Neural cell (in vitro differentiated cells): ENCODE data around the gene AVL9. TPM values are rescaled to one million over a fixed set of nuclear protein-coding genes. Genes with fewer than 3 reads are reported as not detected.

Source experiments
- H2AFZ ChIP-seq: fragments of 200-600, 300-800 bp; sonication (generic), shearing (Covaris generic); 2 replicates; pipeline ENCODE4 v1.6.0; 2014; ENCODE audit warnings: low read depth, mild to moderate bottlenecking, antibody characterized with exemption, low read length, moderate library complexity
- H3F3A ChIP-seq: fragments of 200-600 bp; shearing (Covaris generic); 2 replicates; pipeline ENCODE4 v1.6.1; 2016; ENCODE audit warnings: mild to moderate bottlenecking, moderate library complexity, mixed read lengths, antibody characterized with exemption, low read length; ENCODE audit not compliant: insufficient read depth, poor library complexity, severe bottlenecking
- H3K27ac ChIP-seq: fragments of 200-600, 300-800 bp; sonication (generic), shearing (Covaris generic); 2 replicates; pipeline ENCODE4 v1.5.1; 2014; ENCODE audit warnings: mild to moderate bottlenecking, low read length, moderate library complexity
- H3K27me3 ChIP-seq: fragments of 300-800, 200-600 bp; sonication (generic), shearing (Covaris generic); 2 replicates; pipeline ENCODE4 v1.6.0; 2014; ENCODE audit warnings: mild to moderate bottlenecking, low read depth, low read length, moderate library complexity; ENCODE audit not compliant: insufficient read depth
- H3K36me3 ChIP-seq: fragments of 300-800, 200-600 bp; sonication (generic), shearing (Covaris generic); 2 replicates; pipeline ENCODE4 v1.5.1; 2014; ENCODE audit warnings: mild to moderate bottlenecking, antibody characterized with exemption, low read length, moderate library complexity; ENCODE audit not compliant: insufficient read depth
- H3K4me2 ChIP-seq: fragments of 300-800, 200-600 bp; sonication (generic), shearing (Covaris generic); 2 replicates; pipeline ENCODE4 v1.6.0; 2014; ENCODE audit warnings: mild to moderate bottlenecking, low read length
- H3K4me3 ChIP-seq: fragments of 300-800, 200-600 bp; sonication (generic), shearing (Covaris generic); 2 replicates; pipeline ENCODE4 v1.5.1; 2014; ENCODE audit warnings: mild to moderate bottlenecking, low read length, moderate library complexity
- H3K79me2 ChIP-seq: fragments of 200-600 bp; shearing (Covaris generic); replicated peaks from 2 replicates; pipeline ENCODE4 v1.6.0; 2014; ENCODE audit warnings: mild to moderate bottlenecking, low read length, moderate library complexity; ENCODE audit not compliant: insufficient read depth
- H3K9ac ChIP-seq: fragments of 300-800, 200-600 bp; sonication (generic), shearing (Covaris generic); 2 replicates; pipeline ENCODE4 v1.6.1; 2016; ENCODE audit warnings: mild to moderate bottlenecking, low read length, mixed read lengths
- H3K9me2 ChIP-seq: fragments of 200-600 bp; shearing (Covaris generic); 2 replicates; pipeline ENCODE4 v1.6.1; 2016; ENCODE audit warnings: mild to moderate bottlenecking, low read length, mixed read lengths; ENCODE audit not compliant: insufficient read depth
- H3K9me3 ChIP-seq: fragments of 200-600, 300-800 bp; sonication (generic), shearing (Covaris generic); 2 replicates; pipeline ENCODE4 v1.6.1; 2016; ENCODE audit warnings: mild to moderate bottlenecking, mixed run types, low read length, moderate library complexity, mixed read lengths
- H4K20me1 ChIP-seq: fragments of 200-600 bp; shearing (Covaris generic); 2 replicates; pipeline ENCODE4 v1.6.1; 2016; ENCODE audit warnings: mild to moderate bottlenecking, mixed run types; ENCODE audit not compliant: insufficient read depth
- EP300 ChIP-seq: fragments of 450-650 bp; conservative IDR thresholded peaks from 2 replicates; pipeline ENCODE4 v1.6.1; 2014; ENCODE audit warnings: antibody characterized with exemption, mild to moderate bottlenecking, moderate library complexity; ENCODE audit not compliant: poor library complexity, severe bottlenecking
- EZH2 ChIP-seq: fragments of 200-600, 300-800 bp; shearing (Covaris generic), sonication (generic); IDR thresholded peaks from 2 replicates; pipeline ENCODE4 v1.6.1; 2014; ENCODE audit warnings: antibody characterized with exemption, low read length, borderline replicate concordance, mild to moderate bottlenecking; ENCODE audit not compliant: insufficient read depth, poor library complexity, severe bottlenecking
- POLR2AphosphoS5 ChIP-seq: IDR thresholded peaks from 2 replicates; pipeline ENCODE4 v1.6.1; 2012
- RAD21 ChIP-seq: fragments of 450-650 bp; conservative IDR thresholded peaks from 2 replicates; pipeline ENCODE4 v1.6.1; 2014; ENCODE audit warnings: antibody characterized with exemption, mild to moderate bottlenecking, moderate library complexity
- SMC3 ChIP-seq: fragments of 450-650 bp; conservative IDR thresholded peaks from 2 replicates; pipeline ENCODE4 v1.6.1; 2014; ENCODE audit warnings: antibody characterized with exemption, mild to moderate bottlenecking, moderate library complexity; ENCODE audit not compliant: poor library complexity
- TAF1 ChIP-seq: IDR thresholded peaks from 2 replicates; pipeline ENCODE4 v1.6.1; 2012; ENCODE audit warnings: low read depth
- polyA plus RNA-seq: library from polyadenylated mRNA; depleted of rRNA; stranded (reverse); fragments of >200 nt; gene quantifications from 2 replicates; pipeline ENCODE4 v1.2.3, GENCODE V29; 2014
- TF ChIP-seq, protein P1 (sequence below): IDR thresholded peaks from 2 replicates; pipeline ENCODE4 v1.6.1; 2012; ENCODE audit warnings: borderline replicate concordance
- TF ChIP-seq, protein P2 (sequence below): fragments of 450-650 bp; IDR thresholded peaks from 2 replicates; pipeline ENCODE4 v1.5.1; 2014; ENCODE audit warnings: antibody characterized with exemption, mild to moderate bottlenecking, moderate library complexity; ENCODE audit not compliant: poor library complexity, severe bottlenecking

AVL9 gene
- polyA plus RNA-seq, 1 donor from 2014 or later, result 47.2 TPM

DNA sequence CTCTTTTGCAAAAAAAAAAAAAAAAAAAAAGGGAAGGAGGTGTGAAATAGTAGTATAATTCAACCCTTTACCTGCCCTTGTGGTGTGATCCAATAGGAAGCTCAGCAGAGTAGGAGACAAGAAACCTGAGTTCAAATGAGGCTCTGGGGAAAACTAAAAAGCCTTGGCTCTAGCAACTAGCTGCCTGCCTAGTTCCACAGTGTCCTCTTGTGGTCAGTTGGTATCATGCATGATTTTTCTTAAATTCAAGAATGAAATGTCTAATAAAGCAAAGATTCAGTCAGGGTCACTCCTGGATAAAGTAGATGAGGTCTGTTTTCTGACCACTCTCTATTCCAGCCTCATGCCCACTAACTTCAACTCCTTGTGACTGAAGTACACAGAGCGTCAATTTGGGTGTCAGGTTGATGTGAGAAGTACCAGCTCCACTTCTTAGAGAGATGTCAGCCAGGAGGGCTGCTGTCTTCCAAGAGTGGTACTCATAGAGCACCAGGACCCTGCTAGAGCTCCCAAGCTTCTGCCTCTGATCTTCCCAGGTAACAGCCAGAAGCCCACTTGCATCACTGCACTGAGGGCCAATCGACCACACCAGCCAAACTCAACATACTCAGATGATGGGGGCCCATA lies 15.6 kb upstream of the AVL9 start:
- Histone ChIP-seq H3K27ac (no peak overlapping the region), H3F3A (no peaks in the 10 kb centered on the region), H3K9me2 (no peaks in the 10 kb centered on the region), H3K9ac (no peak overlapping the region), H3K36me3 (no peaks in the 10 kb centered on the region), H3K9me3 (no peaks in the 10 kb centered on the region), H2AFZ (no peak overlapping the region), H3K4me3 (no peak overlapping the region), H3K27me3 (no peaks in the 10 kb centered on the region), H4K20me1 (no peaks in the 10 kb centered on the region), H3K79me2 (no peaks in the 10 kb centered on the region), H3K4me2 (no peak overlapping the region)
- TF ChIP-seq, protein P1, sequence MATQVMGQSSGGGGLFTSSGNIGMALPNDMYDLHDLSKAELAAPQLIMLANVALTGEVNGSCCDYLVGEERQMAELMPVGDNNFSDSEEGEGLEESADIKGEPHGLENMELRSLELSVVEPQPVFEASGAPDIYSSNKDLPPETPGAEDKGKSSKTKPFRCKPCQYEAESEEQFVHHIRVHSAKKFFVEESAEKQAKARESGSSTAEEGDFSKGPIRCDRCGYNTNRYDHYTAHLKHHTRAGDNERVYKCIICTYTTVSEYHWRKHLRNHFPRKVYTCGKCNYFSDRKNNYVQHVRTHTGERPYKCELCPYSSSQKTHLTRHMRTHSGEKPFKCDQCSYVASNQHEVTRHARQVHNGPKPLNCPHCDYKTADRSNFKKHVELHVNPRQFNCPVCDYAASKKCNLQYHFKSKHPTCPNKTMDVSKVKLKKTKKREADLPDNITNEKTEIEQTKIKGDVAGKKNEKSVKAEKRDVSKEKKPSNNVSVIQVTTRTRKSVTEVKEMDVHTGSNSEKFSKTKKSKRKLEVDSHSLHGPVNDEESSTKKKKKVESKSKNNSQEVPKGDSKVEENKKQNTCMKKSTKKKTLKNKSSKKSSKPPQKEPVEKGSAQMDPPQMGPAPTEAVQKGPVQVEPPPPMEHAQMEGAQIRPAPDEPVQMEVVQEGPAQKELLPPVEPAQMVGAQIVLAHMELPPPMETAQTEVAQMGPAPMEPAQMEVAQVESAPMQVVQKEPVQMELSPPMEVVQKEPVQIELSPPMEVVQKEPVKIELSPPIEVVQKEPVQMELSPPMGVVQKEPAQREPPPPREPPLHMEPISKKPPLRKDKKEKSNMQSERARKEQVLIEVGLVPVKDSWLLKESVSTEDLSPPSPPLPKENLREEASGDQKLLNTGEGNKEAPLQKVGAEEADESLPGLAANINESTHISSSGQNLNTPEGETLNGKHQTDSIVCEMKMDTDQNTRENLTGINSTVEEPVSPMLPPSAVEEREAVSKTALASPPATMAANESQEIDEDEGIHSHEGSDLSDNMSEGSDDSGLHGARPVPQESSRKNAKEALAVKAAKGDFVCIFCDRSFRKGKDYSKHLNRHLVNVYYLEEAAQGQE, result no peak
- TF ChIP-seq RAD21 (peak; percentile 79), SMC3 (peak; percentile 77)
- TF ChIP-seq, protein P2, sequence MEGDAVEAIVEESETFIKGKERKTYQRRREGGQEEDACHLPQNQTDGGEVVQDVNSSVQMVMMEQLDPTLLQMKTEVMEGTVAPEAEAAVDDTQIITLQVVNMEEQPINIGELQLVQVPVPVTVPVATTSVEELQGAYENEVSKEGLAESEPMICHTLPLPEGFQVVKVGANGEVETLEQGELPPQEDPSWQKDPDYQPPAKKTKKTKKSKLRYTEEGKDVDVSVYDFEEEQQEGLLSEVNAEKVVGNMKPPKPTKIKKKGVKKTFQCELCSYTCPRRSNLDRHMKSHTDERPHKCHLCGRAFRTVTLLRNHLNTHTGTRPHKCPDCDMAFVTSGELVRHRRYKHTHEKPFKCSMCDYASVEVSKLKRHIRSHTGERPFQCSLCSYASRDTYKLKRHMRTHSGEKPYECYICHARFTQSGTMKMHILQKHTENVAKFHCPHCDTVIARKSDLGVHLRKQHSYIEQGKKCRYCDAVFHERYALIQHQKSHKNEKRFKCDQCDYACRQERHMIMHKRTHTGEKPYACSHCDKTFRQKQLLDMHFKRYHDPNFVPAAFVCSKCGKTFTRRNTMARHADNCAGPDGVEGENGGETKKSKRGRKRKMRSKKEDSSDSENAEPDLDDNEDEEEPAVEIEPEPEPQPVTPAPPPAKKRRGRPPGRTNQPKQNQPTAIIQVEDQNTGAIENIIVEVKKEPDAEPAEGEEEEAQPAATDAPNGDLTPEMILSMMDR, result peak; percentile 80

DNA sequence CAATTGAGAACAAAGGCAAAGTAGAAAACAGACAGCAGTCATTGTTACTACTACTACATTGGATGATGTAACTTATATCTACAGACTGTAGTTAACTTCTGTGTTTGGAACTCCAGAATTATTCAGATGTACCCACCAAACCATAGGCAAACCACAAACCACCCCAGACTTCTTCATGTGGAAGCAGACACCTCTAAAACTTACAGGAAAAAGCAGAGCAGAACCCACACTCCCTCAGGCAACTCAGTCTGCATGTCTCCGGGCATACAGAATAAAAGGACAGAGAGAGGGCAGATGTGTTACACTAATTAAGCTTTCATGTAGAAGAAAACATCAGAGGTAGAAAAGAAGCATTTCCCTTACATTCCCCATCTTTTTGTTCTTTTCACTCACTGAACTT lies 14.1 kb upstream of the AVL9 start:
- no peaks in the 10 kb centered on the region for H4K20me1 ChIP-seq
- H3F3A ChIP-seq, result no peaks in the 10 kb centered on the region
- H3K9ac ChIP-seq, result no peak overlapping the region
- H3K9me2 ChIP-seq, result no peaks in the 10 kb centered on the region
- H3K4me2 ChIP-seq, result no peak overlapping the region
- no peaks in the 10 kb centered on the region for H3K27me3 ChIP-seq
- TF ChIP-seq POLR2AphosphoS5 (no peak), EP300 (no peak)
- no peak overlapping the region for H2AFZ ChIP-seq
- H3K79me2 ChIP-seq, result no peaks in the 10 kb centered on the region
- H3K4me3 ChIP-seq, result no peak overlapping the region
- no peak overlapping the region for H3K27ac ChIP-seq
- H3K9me3 ChIP-seq, result no peaks in the 10 kb centered on the region
- H3K36me3 ChIP-seq, result no peaks in the 10 kb centered on the region

DNA sequence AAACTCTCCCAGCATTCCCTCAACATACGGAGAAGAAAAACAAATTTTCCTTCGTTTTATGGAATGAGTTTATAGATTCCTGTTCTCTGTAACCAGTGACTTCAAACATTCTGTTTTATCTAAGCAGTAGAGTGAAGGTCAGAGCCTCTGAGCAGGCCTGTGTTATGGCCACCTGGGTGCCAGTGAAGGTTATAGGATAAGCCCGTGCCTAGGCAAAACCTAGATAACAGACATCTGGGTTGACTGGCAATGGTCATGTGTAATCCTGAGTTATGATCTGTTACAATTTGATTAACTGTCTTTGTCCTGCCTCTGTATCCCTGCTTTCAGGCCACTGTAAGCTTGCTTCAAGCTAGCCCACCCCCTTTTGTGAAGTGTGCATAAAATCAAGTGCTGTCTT lies 13.4 kb upstream of the AVL9 start:
- Histone ChIP-seq H3K9me3 (no peaks in the 10 kb centered on the region), H3K27me3 (no peaks in the 10 kb centered on the region), H3K4me2 (no peak overlapping the region), H4K20me1 (no peaks in the 10 kb centered on the region), H3K79me2 (no peaks in the 10 kb centered on the region), H3K9me2 (no peaks in the 10 kb centered on the region), H3K9ac (no peak overlapping the region), H3K36me3 (no peaks in the 10 kb centered on the region), H3K4me3 (no peak overlapping the region), H3F3A (no peaks in the 10 kb centered on the region), H2AFZ (no peak overlapping the region), H3K27ac (no peak overlapping the region)
- TF ChIP-seq TAF1, result no peak
- TF ChIP-seq EZH2, result no peak
- TF ChIP-seq, protein P1, result no peak
- TF ChIP-seq, protein P2, result no peak
- TF ChIP-seq RAD21, result no peak
